Activated CD4-positive, alpha-beta T cell treated with anti-CD3 and anti-CD28 coated beads for 48 hours (primary cell): Measurements from ENCODE around the gene PIGP.
"Not testable (repeated sequence)": the region's sequence is repeated elsewhere in the genome, so short reads cannot be mapped to it uniquely, and the experiment has no call there.

Experiments
- DNase-seq: peaks from one replicate; pipeline ENCODE4 v3.0.0-alpha.2; 2020

PIGP gene

GRCh38 chr21:37075214-37075770, 2.4 kb upstream of the PIGP start:
- DNase-seq: no peak

GRCh38 chr21:37074546-37074945, 1.7 kb upstream of the PIGP start:
- no peak for DNase-seq

GRCh38 chr21:37074197-37074510, 1.3 kb upstream of the PIGP start:
- DNase-seq: no peak

- DNase-seq: peak; percentile 60
Observed at GRCh38 chr21:37073417-37074196, 736 bp upstream of the PIGP start.

GRCh38 chr21:37072274-37072987, 440 bp downstream of the PIGP start:
- peak; percentile 74 for DNase-seq

GRCh38 chr21:37071561-37072273, 1.2 kb downstream of the PIGP start:
- DNase-seq: peak; percentile 13

GRCh38 chr21:37065561-37066177, 7.2 kb downstream of the PIGP start:
- no peak for DNase-seq

- no peak for DNase-seq
Observed at GRCh38 chr21:37064841-37065240, 8.0 kb downstream of the PIGP start.

GRCh38 chr21:37063433-37063832, 9.4 kb downstream of the PIGP start:
- DNase-seq: no peak

GRCh38 chr21:37062593-37062935, 10.3 kb downstream of the PIGP start:
- DNase-seq: no peak

GRCh38 chr21:37061926-37062592, 10.8 kb downstream of the PIGP start:
- DNase-seq: no peak

- DNase-seq: peak; percentile 44
Observed at GRCh38 chr21:37060296-37060695, 12.6 kb downstream of the PIGP start.

- DNase-seq: no peak
Observed at GRCh38 chr21:37059181-37059580, 13.7 kb downstream of the PIGP start.

GRCh38 chr21:37058261-37058660, 14.6 kb downstream of the PIGP start:
- DNase-seq: no peak

- DNase-seq: no peak
Observed at GRCh38 chr21:37057614-37058013, 15.3 kb downstream of the PIGP start.

GRCh38 chr21:37055271-37055855, 17.5 kb downstream of the PIGP start:
- DNase-seq: no peak

- DNase-seq: not testable (repeated sequence)
Observed at GRCh38 chr21:37049741-37050140, 23.1 kb downstream of the PIGP start.

- no peak for DNase-seq
Observed at GRCh38 chr21:37047079-37047478, 25.8 kb downstream of the PIGP start.

GRCh38 chr21:37045556-37045955, 27.3 kb downstream of the PIGP start:
- no peak for DNase-seq

- no peak for DNase-seq
Observed at GRCh38 chr21:37045149-37045548, 27.7 kb downstream of the PIGP start.

GRCh38 chr21:37044643-37045042, 28.2 kb downstream of the PIGP start:
- no peak for DNase-seq

- DNase-seq: no peak
Observed at GRCh38 chr21:37043818-37044217, 29.1 kb downstream of the PIGP start.
